A549 (cell line): ENCODE measurements around the gene ZNF331. TPM values are rescaled to one million over a fixed set of nuclear protein-coding genes. Genes with fewer than 3 reads are reported as not detected.
A peak's percentile ranks its signal among the peaks of the same experiment; 100 is the strongest.

ENCODE experiments used
- ATAC-seq, 2 experiments: fragments of 200-7000 bp in 1 of 2; fragments of >200 bp in 1 of 2; cut with Nextera tagmentation in 1 of 2; cut with Tn5 transposase in 1 of 2; 3 replicates each; pipeline versions ENCODE4 v1.8.0 to v1.9.1; 2018 to 2020; ENCODE audit warnings: mild to moderate bottlenecking in 1 of 2, moderate library complexity in 1 of 2
- CTCF ChIA-PET: fragments of 300-600 bp; sonication (Branson Sonifier 250); formaldehyde crosslinking; extraction: SDS; loops from one replicate; lab custom pipeline; 2021; ENCODE audit warnings: antibody characterized with exemption, inconsistent platforms; lab: Yijun Ruan, JAX
- POLR2A ChIA-PET: fragments of 350-600 bp; formaldehyde crosslinking; extraction: SDS; loops from one replicate; lab custom pipeline; 2021; ENCODE audit warnings: antibody characterized with exemption, inconsistent platforms; lab: Yijun Ruan, JAX
- DNase-seq, 2 experiments: peaks; one replicate each; pipeline versions ENCODE4 v3.0.0 to v3.0.0-alpha.2; 2011 to 2016; ENCODE audit warnings: low read depth in 1 of 2, low spot score in 1 of 2
- FAIRE-seq: peaks from 2 replicates; lab custom pipeline; 2011; peaks lifted over from hg19 to GRCh38; lab: Jason Lieb, UNC
- H3K27ac ChIP-seq, 2 experiments: fragments of >200 bp; sonication (Bioruptor Twin); formaldehyde crosslinking; 3 replicates each; pipeline ENCODE4 v1.5.1; 2016 to 2017
- H3K4me1 ChIP-seq: fragments of >200 bp; sonication (Bioruptor Twin); formaldehyde crosslinking; 3 replicates; pipeline ENCODE4 v1.6.1; 2016
- H3K4me2 ChIP-seq: fragments of >200 bp; sonication (Bioruptor Twin); formaldehyde crosslinking; 3 replicates; pipeline ENCODE4 v1.6.1; 2016
- H3K4me3 ChIP-seq: fragments of >200 bp; sonication (Bioruptor Twin); formaldehyde crosslinking; 3 replicates; pipeline ENCODE4 v1.5.1; 2016
- H3K9me3 ChIP-seq: fragments of >200 bp; sonication (Bioruptor Twin); formaldehyde crosslinking; 3 replicates; pipeline ENCODE4 v1.6.1; 2016
- CBX2 ChIP-seq: fragments of 200-600 bp; sonication (generic); IDR thresholded peaks from 2 replicates; pipeline ENCODE4 v1.6.1; 2016; ENCODE audit warnings: low read depth, mild to moderate bottlenecking, borderline replicate concordance
- CHD4 ChIP-seq: fragments of 200-600 bp; sonication (generic); IDR thresholded peaks from 2 replicates; pipeline ENCODE4 v1.6.1; 2016; ENCODE audit warnings: antibody characterized with exemption, mild to moderate bottlenecking, borderline replicate concordance
- EHMT2 ChIP-seq: fragments of 200-600 bp; sonication (generic); IDR thresholded peaks from 2 replicates; pipeline ENCODE4 v1.6.1; 2016; ENCODE audit warnings: antibody characterized with exemption, low read depth, mild to moderate bottlenecking, moderate library complexity
- GATA3 ChIP-seq: IDR thresholded peaks from 2 replicates; pipeline ENCODE4 v1.6.1; 2012; ENCODE audit warnings: borderline replicate concordance
- HES2 ChIP-seq: fragments of >200 bp; sonication (Bioruptor Twin); formaldehyde crosslinking; IDR thresholded peaks from 2 replicates; pipeline ENCODE4 v1.6.1; 2016
- HOXA7 ChIP-seq: fragments of 250-450 bp; sonication (Bioruptor Pico); IDR thresholded peaks from 2 replicates; pipeline ENCODE4 v1.5.0; 2020; ENCODE audit warnings: mild to moderate bottlenecking, moderate library complexity
- HOXB5 ChIP-seq: fragments of 250-450 bp; sonication (Bioruptor Pico); IDR thresholded peaks from 2 replicates; pipeline ENCODE4 v1.5.0; 2020; ENCODE audit warnings: mild to moderate bottlenecking, moderate library complexity
- JUN ChIP-seq, 2 experiments: fragments of >200 bp; sonication (Bioruptor Twin); formaldehyde crosslinking; IDR thresholded peaks; 2 replicates in 1 of 2; 3 replicates in 1 of 2; pipeline ENCODE4 v1.6.1; 2016 to 2017
- JUNB ChIP-seq: fragments of >200 bp; sonication (Bioruptor Twin); formaldehyde crosslinking; IDR thresholded peaks from 2 replicates; pipeline ENCODE4 v1.6.1; 2016
- MAZ ChIP-seq: fragments of 150-350 bp; IDR thresholded peaks from 2 replicates; pipeline ENCODE4 v1.6.1; 2014; ENCODE audit warnings: antibody characterized with exemption, low read depth, low read length, borderline replicate concordance
- MYC ChIP-seq: IDR thresholded peaks from 2 replicates; pipeline ENCODE4 v1.6.1; 2012; ENCODE audit warnings: mild to moderate bottlenecking, inconsistent platforms, low read length, improper control_type of control experiment, borderline replicate concordance
- PBX3 ChIP-seq: IDR thresholded peaks from 2 replicates; pipeline ENCODE4 v1.6.1; 2012
- PHF8 ChIP-seq: fragments of 200-600 bp; sonication (generic); IDR thresholded peaks from 2 replicates; pipeline ENCODE4 v1.6.1; 2016; ENCODE audit warnings: low read depth, mild to moderate bottlenecking, antibody characterized with exemption, moderate library complexity, borderline replicate concordance
- POLR2A ChIP-seq: IDR thresholded peaks from 2 replicates; pipeline ENCODE4 v1.6.1; 2012; ENCODE audit warnings: mild to moderate bottlenecking, low read length
- REST ChIP-seq: fragments of 200-600 bp; sonication (generic); IDR thresholded peaks from 2 replicates; pipeline ENCODE4 v1.6.1; 2016; ENCODE audit warnings: antibody characterized with exemption, mild to moderate bottlenecking, moderate library complexity
- RFX5 ChIP-seq: fragments of 450-650 bp; IDR thresholded peaks from 2 replicates; pipeline ENCODE4 v1.7.1; 2014; ENCODE audit warnings: antibody characterized with exemption, mild to moderate bottlenecking, moderate library complexity
- RNF2 ChIP-seq: fragments of 200-600 bp; sonication (generic); IDR thresholded peaks from 2 replicates; pipeline ENCODE4 v1.6.1; 2016; ENCODE audit warnings: low read depth, mild to moderate bottlenecking, antibody characterized with exemption, moderate library complexity, borderline replicate concordance
- TP53 ChIP-seq: fragments of 250-450 bp; sonication (Bioruptor Pico); IDR thresholded peaks from 2 replicates; pipeline ENCODE4 v1.5.0; 2021; ENCODE audit warnings: mild to moderate bottlenecking, moderate library complexity
- ZC3H11A ChIP-seq: fragments of 450-650 bp; IDR thresholded peaks from 2 replicates; pipeline ENCODE4 v1.6.1; 2014; ENCODE audit warnings: antibody characterized with exemption, mild to moderate bottlenecking
- WGBS: methylation state at CpG from one replicate; pipeline ENCODE4 v1.1.6; 2017; ENCODE audit errors: missing lambda C conversion rate; 5-methylcytosine and 5-hydroxymethylcytosine counted together
- polyA plus RNA-seq, 4 experiments: library from polyadenylated mRNA; depleted of rRNA in 3 of 4; stranded (reverse); fragments of >200 nt; fragmentation: RNase III in 1 of 4; extraction: RNeasy Plus Mini Kit Qiagen cat#74134 plus additional on column Dnase treatment in 1 of 4; gene quantifications; 2 replicates in 3 of 4; 3 replicates in 1 of 4; pipeline ENCODE4 v1.2.3, GENCODE V29; 2011 to 2017

ZNF331 gene
- polyA plus RNA-seq, 2 of the 4 experiments (the other 2 are of a cell fraction), result 14.5 to 18.1 TPM

- WGBS, result 95% methylated on average over 2 of the region's 2 CpGs
- H3K4me3 ChIP-seq, result no peak overlapping the region
- no peak overlapping the region for H3K4me2 ChIP-seq
- peaks cover 32% of the 10 kb centered on the region for H3K9me3 ChIP-seq
- POLR2A ChIA-PET, result no interaction called here
- no peak for TF ChIP-seq HES2
- TF ChIP-seq GATA3, result no peak
- no peak for TF ChIP-seq HOXA7 (CRISPR knock-in tag)
- no peak for TF ChIP-seq POLR2A
- no peak for TF ChIP-seq MAZ
- no peak for TF ChIP-seq EHMT2
- TF ChIP-seq HOXB5, result no peak
- no peak for TF ChIP-seq RNF2
- TF ChIP-seq RFX5, result no peak
- TF ChIP-seq JUNB, result no peak
- no peak for TF ChIP-seq CHD4
- TF ChIP-seq TP53 (CRISPR knock-in tag), result no peak
- TF ChIP-seq REST, result no peak
- no peak for TF ChIP-seq PBX3
- no peak for TF ChIP-seq PHF8
- no peak for TF ChIP-seq JUN (IDR thresholded peaks at IDR 0.05)
- no peak for TF ChIP-seq ZC3H11A
- TF ChIP-seq CBX2, result no peak
- TF ChIP-seq, all 56 proteins: peak for 0
- ATAC-seq (no peak), DNase-seq (no peak), FAIRE-seq (no peak)
- Histone ChIP-seq H3K27ac (no peak overlapping the region), H3K4me1 (no peaks in the 10 kb centered on the region)
- CTCF ChIA-PET, result no interaction called here
Observed at GRCh38 chr19:53553156-53553555, 15.2 kb downstream of the ZNF331 start.

GRCh38 chr19:53553865-53554791, 16.2 kb downstream of the ZNF331 start:
- WGBS, result 85% methylated on average over 77 of the region's 77 CpGs
- H3K9me3 ChIP-seq, result peaks cover 31% of the 10 kb centered on the region
- no peak for FAIRE-seq
- 0 out of 2 replicates have a peak, but pooled peaks have one; percentile 6 for TF ChIP-seq POLR2A
- no peak for TF ChIP-seq MYC
- TF ChIP-seq, all 56 proteins: peak for 1
- no peak overlapping the region for H3K27ac ChIP-seq
- no peak overlapping the region for H3K4me2 ChIP-seq
- ATAC-seq (peak; percentile 14 to 46; a peak in 2 of 6 replicates), DNase-seq (peak in 1 of 2 experiments; percentile 42)
- H3K4me3 ChIP-seq, result no peak overlapping the region
- CTCF ChIA-PET, result no interaction called here
- POLR2A ChIA-PET, result no interaction called here
- H3K4me1 ChIP-seq, result no peaks in the 10 kb centered on the region
